Liver (tissue), 9 donors: Measurements from ENCODE around the gene RPLP2. TPM values are rescaled to one million over a fixed set of nuclear protein-coding genes. Genes with fewer than 3 reads are reported as not detected.

Experiments
- DNase-seq: peaks from one replicate; pipeline ENCODE4 v3.0.0-alpha.2; 2017; ENCODE audit warnings: low spot score
- H3K27ac ChIP-seq, 2 donors: one replicate each; pipeline ENCODE4 v1.7.0; 2013; ENCODE audit warnings: inconsistent platforms in 2 of 2, low read length in 2 of 2, control low read depth in 1 of 2, low read depth in 1 of 2, mild to moderate bottlenecking in 1 of 2
- H3K27me3 ChIP-seq, 4 donors: one replicate each; pipeline versions ENCODE4 v1.6.1 to v1.7.0; 2013; ENCODE audit warnings: low read length in 3 of 4, inconsistent platforms in 1 of 4, mild to moderate bottlenecking in 1 of 4, moderate library complexity in 1 of 4; ENCODE audit not compliant: control insufficient read depth in 4 of 4, insufficient read depth in 4 of 4
- H3K36me3 ChIP-seq, 4 donors: one replicate each; pipeline versions ENCODE4 v1.6.1 to v1.7.0; 2013; ENCODE audit warnings: low read length in 3 of 4, mild to moderate bottlenecking in 3 of 4, low read depth in 1 of 4, moderate library complexity in 1 of 4; ENCODE audit not compliant: control insufficient read depth in 4 of 4, insufficient read depth in 3 of 4
- H3K4me1 ChIP-seq, 4 donors: one replicate each; pipeline versions ENCODE4 v1.6.1 to v1.7.0; 2013; ENCODE audit warnings: low read length in 3 of 4, mild to moderate bottlenecking in 3 of 4, moderate library complexity in 1 of 4; ENCODE audit not compliant: control insufficient read depth in 4 of 4, insufficient read depth in 4 of 4
- H3K4me3 ChIP-seq, 3 donors: one replicate each; pipeline versions ENCODE4 v1.6.1 to v1.7.0; 2013; ENCODE audit warnings: low read length in 3 of 3, control low read depth in 1 of 3, low read depth in 1 of 3, mild to moderate bottlenecking in 1 of 3
- H3K9ac ChIP-seq, 2 donors: one replicate each; pipeline ENCODE4 v1.7.0; 2013; ENCODE audit warnings: low read length in 2 of 2, mild to moderate bottlenecking in 2 of 2, moderate library complexity in 2 of 2, control low read depth in 1 of 2, low read depth in 1 of 2
- H3K9me3 ChIP-seq, 4 donors: one replicate each; pipeline versions ENCODE4 v1.6.1 to v1.7.0; 2013; ENCODE audit warnings: low read length in 3 of 4; ENCODE audit not compliant: control insufficient read depth in 4 of 4
- EGR1 ChIP-seq, 2 donors: IDR thresholded peaks; 2 replicates each; pipeline ENCODE4 v1.6.1; 2016 to 2018; ENCODE audit warnings: antibody characterized with exemption in 2 of 2, low read depth in 2 of 2
- FOXA1 ChIP-seq: IDR thresholded peaks from 2 replicates; pipeline ENCODE4 v1.6.1; 2016; ENCODE audit warnings: antibody characterized with exemption
- GABPA ChIP-seq, 2 donors: IDR thresholded peaks in 1 of 2; conservative IDR thresholded peaks in 1 of 2; 2 replicates each; pipeline ENCODE4 v1.6.1; 2016; ENCODE audit warnings: antibody characterized with exemption in 2 of 2, mild to moderate bottlenecking in 1 of 2, moderate library complexity in 1 of 2
- HNF4A ChIP-seq, 2 donors: conservative IDR thresholded peaks; 2 replicates each; pipeline ENCODE4 v1.6.1; 2016; ENCODE audit warnings: antibody characterized with exemption in 2 of 2, mild to moderate bottlenecking in 2 of 2
- HNF4G ChIP-seq: IDR thresholded peaks from 2 replicates; pipeline ENCODE4 v1.6.1; 2016; ENCODE audit warnings: antibody characterized with exemption
- JUND ChIP-seq, 2 donors: IDR thresholded peaks; 2 replicates each; pipeline ENCODE4 v1.6.1; 2016; ENCODE audit warnings: antibody characterized with exemption in 2 of 2
- MAX ChIP-seq: IDR thresholded peaks from 2 replicates; pipeline ENCODE4 v1.6.1; 2016; ENCODE audit warnings: antibody characterized with exemption
- NR2F2 ChIP-seq: IDR thresholded peaks from 2 replicates; pipeline ENCODE4 v1.6.1; 2016; ENCODE audit warnings: antibody characterized with exemption
- RAD21 ChIP-seq, 2 donors: IDR thresholded peaks; 2 replicates each; pipeline ENCODE4 v1.6.1; 2016; ENCODE audit warnings: antibody characterized with exemption in 2 of 2, mild to moderate bottlenecking in 2 of 2
- RXRA ChIP-seq, 2 donors: IDR thresholded peaks; 2 replicates each; pipeline ENCODE4 v1.6.1; 2017 to 2018; ENCODE audit warnings: antibody characterized with exemption in 2 of 2, mild to moderate bottlenecking in 1 of 2
- TAF1 ChIP-seq: conservative IDR thresholded peaks from 2 replicates; pipeline ENCODE4 v1.6.1; 2016; ENCODE audit warnings: antibody characterized with exemption, mild to moderate bottlenecking
- WGBS: extraction: QIAGEN DNeasy Blood & Tissue Kit; methylation state at CpG from one replicate; pipeline ENCODE4 v1.1.7; 2013; 5-methylcytosine and 5-hydroxymethylcytosine counted together
- polyA plus RNA-seq, 2 donors: library from polyadenylated mRNA; stranded (reverse) in 1 of 2; unstranded in 1 of 2; fragments of 200-250 nt in 1 of 2; fragments of >200 nt in 1 of 2; fragmentation: Nextera tagmentation in 1 of 2; extraction: Ambion mirVana in 1 of 2; gene quantifications; one replicate each; pipeline versions ENCODE4 v1.2.1 to v1.2.3, GENCODE V29; 2013 to 2015
- total RNA-seq, 2 donors: library from RNA; depleted of rRNA; stranded (reverse); fragments of >200 nt; gene quantifications; one replicate each; pipeline ENCODE4 v1.2.3, GENCODE V29; 2014
- TF ChIP-seq, protein P1 (sequence below): IDR thresholded peaks from 2 replicates; pipeline ENCODE4 v1.6.1; 2016; ENCODE audit warnings: antibody characterized with exemption
- TF ChIP-seq, protein P2 (sequence below): IDR thresholded peaks from 2 replicates; pipeline ENCODE4 v1.6.1; 2016; ENCODE audit warnings: antibody characterized with exemption, mild to moderate bottlenecking
- TF ChIP-seq, protein P3 (sequence below): IDR thresholded peaks from 2 replicates; pipeline ENCODE4 v1.6.1; 2016; ENCODE audit warnings: antibody characterized with exemption
- donor health status: healthy.
- donor health status: healthy.
- donor health status: healthy.
- donor health status: healthy.
- donor health status: healthy.

Gene RPLP2
- total and polyA plus RNA-seq, 4 donors: 59.8 to 476 (median 285) TPM

- Histone ChIP-seq H3K27ac (no peak overlapping the region), H3K9ac (no peak overlapping the region), H3K4me3 (no peak overlapping the region), H3K4me1 (peaks cover 7 to 32% (median 20%) of the 10 kb centered on the region in 4 donors), H3K36me3 (peaks cover 0 to 10% (median 6%) of the 10 kb centered on the region in 4 donors), H3K27me3 (no peaks in the 10 kb centered on the region), H3K9me3 (no peaks in the 10 kb centered on the region)
- 93% methylated on average over 49 of the region's 49 CpGs for WGBS
- TF ChIP-seq, protein P1, sequence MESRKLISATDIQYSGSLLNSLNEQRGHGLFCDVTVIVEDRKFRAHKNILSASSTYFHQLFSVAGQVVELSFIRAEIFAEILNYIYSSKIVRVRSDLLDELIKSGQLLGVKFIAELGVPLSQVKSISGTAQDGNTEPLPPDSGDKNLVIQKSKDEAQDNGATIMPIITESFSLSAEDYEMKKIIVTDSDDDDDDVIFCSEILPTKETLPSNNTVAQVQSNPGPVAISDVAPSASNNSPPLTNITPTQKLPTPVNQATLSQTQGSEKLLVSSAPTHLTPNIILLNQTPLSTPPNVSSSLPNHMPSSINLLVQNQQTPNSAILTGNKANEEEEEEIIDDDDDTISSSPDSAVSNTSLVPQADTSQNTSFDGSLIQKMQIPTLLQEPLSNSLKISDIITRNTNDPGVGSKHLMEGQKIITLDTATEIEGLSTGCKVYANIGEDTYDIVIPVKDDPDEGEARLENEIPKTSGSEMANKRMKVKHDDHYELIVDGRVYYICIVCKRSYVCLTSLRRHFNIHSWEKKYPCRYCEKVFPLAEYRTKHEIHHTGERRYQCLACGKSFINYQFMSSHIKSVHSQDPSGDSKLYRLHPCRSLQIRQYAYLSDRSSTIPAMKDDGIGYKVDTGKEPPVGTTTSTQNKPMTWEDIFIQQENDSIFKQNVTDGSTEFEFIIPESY: no peak
- TF ChIP-seq HNF4G (no peak), NR2F2 (no peak), JUND (IDR thresholded peaks at IDR 0.05) (no peak), HNF4A (conservative IDR thresholded peaks at IDR 0.05) (no peak), RAD21 (IDR thresholded peaks at IDR 0.05) (no peak), EGR1 (IDR thresholded peaks at IDR 0.05; ENCODE audit: low read depth in 2 of 2) (no peak), RXRA (IDR thresholded peaks at IDR 0.05) (no peak), TAF1 (no peak), GABPA (IDR thresholded peaks at IDR 0.05 in 1 of 2, conservative IDR thresholded peaks at IDR 0.05 in 1 of 2) (no peak)
- TF ChIP-seq, protein P2, sequence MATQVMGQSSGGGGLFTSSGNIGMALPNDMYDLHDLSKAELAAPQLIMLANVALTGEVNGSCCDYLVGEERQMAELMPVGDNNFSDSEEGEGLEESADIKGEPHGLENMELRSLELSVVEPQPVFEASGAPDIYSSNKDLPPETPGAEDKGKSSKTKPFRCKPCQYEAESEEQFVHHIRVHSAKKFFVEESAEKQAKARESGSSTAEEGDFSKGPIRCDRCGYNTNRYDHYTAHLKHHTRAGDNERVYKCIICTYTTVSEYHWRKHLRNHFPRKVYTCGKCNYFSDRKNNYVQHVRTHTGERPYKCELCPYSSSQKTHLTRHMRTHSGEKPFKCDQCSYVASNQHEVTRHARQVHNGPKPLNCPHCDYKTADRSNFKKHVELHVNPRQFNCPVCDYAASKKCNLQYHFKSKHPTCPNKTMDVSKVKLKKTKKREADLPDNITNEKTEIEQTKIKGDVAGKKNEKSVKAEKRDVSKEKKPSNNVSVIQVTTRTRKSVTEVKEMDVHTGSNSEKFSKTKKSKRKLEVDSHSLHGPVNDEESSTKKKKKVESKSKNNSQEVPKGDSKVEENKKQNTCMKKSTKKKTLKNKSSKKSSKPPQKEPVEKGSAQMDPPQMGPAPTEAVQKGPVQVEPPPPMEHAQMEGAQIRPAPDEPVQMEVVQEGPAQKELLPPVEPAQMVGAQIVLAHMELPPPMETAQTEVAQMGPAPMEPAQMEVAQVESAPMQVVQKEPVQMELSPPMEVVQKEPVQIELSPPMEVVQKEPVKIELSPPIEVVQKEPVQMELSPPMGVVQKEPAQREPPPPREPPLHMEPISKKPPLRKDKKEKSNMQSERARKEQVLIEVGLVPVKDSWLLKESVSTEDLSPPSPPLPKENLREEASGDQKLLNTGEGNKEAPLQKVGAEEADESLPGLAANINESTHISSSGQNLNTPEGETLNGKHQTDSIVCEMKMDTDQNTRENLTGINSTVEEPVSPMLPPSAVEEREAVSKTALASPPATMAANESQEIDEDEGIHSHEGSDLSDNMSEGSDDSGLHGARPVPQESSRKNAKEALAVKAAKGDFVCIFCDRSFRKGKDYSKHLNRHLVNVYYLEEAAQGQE: no peak
- TF ChIP-seq, protein P3, sequence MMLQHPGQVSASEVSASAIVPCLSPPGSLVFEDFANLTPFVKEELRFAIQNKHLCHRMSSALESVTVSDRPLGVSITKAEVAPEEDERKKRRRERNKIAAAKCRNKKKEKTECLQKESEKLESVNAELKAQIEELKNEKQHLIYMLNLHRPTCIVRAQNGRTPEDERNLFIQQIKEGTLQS: no peak
- DNase-seq: no peak
Measured at GRCh38 chr11:791658-792534, 17.9 kb upstream of the RPLP2 start.

GRCh38 chr11:792535-792821 is 17.3 kb upstream of the RPLP2 start:
- Histone ChIP-seq H3K27ac (no peak overlapping the region), H3K36me3 (peaks cover 0 to 10% (median 5%) of the 10 kb centered on the region in 4 donors), H3K9ac (no peak overlapping the region), H3K4me1 (peaks cover 7 to 38% (median 26%) of the 10 kb centered on the region in 4 donors), H3K4me3 (no peak overlapping the region), H3K27me3 (no peaks in the 10 kb centered on the region), H3K9me3 (no peaks in the 10 kb centered on the region)
- no peak for DNase-seq
- 97% methylated on average over 15 of the region's 15 CpGs for WGBS
- TF ChIP-seq, protein P1: no peak
- TF ChIP-seq TAF1 (no peak), NR2F2 (no peak), GABPA (IDR thresholded peaks at IDR 0.05 in 1 of 2, conservative IDR thresholded peaks at IDR 0.05 in 1 of 2) (no peak), HNF4G (no peak), MAX (no peak), HNF4A (conservative IDR thresholded peaks at IDR 0.05) (no peak), FOXA1 (no peak)
